ENCODE data around the gene OR12D1.

The OR12D1 gene

GRCh38 chr6:29465801-29466200 lies 51.1 kb downstream of the OR12D1 start:
- no peak for DNase-seq

DNA sequence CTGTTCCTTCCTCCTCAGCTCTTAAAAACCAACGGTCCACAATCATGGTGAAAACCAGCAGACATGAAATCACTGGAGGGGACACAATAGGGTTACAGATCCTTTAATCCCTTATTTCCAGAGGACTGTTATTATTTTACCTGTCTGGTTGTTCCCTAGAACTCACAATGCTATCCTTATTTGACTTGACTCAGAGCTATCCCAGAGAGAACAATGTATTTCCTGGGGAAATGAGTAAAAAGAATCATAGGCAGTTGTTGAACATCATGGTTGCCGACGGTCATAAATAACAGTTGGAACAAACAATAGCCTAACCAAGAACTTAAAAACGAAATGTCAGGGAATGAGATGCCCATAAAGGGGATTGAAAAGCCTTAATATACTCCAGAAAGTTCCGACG lies 51.5 kb downstream of the OR12D1 start:
- no peak for DNase-seq

Measured in inflammatory macrophage treated with lipopolysaccharide for 1 hour (primary cell).